Tibial nerve (tissue), 3 donors: Measurements from ENCODE around the gene MFSD12.

Source experiments
- CTCF ChIP-seq, 5 experiments: fragments of 200-600 bp in 3 of 5; fragments of 450-650 bp in 2 of 5; sonication (generic) in 3 of 5; IDR thresholded peaks; one replicate each; pipeline ENCODE4 v1.5.1; 2016 to 2019; ENCODE audit warnings: antibody characterized with exemption in 5 of 5, mild to moderate bottlenecking in 3 of 5, moderate library complexity in 2 of 5
- POLR2A ChIP-seq, 2 donors: fragments of 450-650 bp; IDR thresholded peaks; one replicate each; pipeline ENCODE4 v1.6.1; 2017; ENCODE audit warnings: antibody characterized with exemption in 2 of 2, mild to moderate bottlenecking in 2 of 2, moderate library complexity in 2 of 2

DNA sequence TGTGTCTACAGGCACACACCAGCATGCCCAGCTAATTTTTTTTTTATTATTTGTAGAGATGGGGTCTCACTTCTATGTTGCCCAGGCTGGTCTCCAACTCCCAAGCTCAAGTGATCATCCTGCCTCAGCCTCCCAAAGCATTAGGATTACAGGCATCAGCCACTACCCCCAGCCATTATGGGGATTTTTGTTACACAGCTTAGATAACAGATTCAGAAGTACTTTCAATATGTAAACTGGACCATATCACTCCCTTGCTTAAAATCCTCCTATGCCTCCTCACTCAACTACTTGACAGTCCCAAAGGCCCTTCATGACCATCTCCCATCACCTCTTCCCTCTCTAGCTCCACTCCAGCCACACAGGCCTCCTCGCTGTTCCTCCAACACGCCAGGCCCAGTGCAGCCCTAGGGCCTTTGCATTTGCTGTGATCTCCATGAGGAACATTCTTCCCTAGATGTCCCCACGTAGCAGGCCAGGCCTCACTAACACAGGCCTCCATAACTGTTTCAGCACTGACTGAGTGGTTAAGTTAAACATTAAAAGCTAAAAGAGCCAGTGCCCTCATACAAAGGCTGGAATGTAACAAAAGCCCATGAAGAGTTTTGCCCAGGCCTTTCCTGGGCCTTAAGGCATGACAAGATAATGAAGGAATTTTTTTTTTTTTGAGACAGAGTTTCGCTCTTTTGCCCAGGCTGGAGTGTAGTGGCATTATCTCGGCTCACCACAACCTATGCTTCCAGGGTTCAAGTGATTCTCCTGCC lies 59.4 kb downstream of the MFSD12 start:
- TF ChIP-seq CTCF (IDR thresholded peaks at IDR 0.05) (no peak), POLR2A (IDR thresholded peaks at IDR 0.05) (no peak)
